Transverse colon (tissue), 4 donors: ENCODE results near the gene DIP2A.

Source experiments
- CTCF ChIP-seq, 5 experiments: fragments of 200-600 bp in 3 of 5; fragments of 450-650 bp in 2 of 5; sonication (generic) in 3 of 5; IDR thresholded peaks; 1 replicate in 2 of 5; 2 replicates in 3 of 5; pipeline ENCODE4 v1.5.1; 2016 to 2017; ENCODE audit warnings: antibody characterized with exemption in 5 of 5, inconsistent platforms in 3 of 5, mild to moderate bottlenecking in 2 of 5, moderate library complexity in 1 of 5
- POLR2A ChIP-seq: fragments of 450-650 bp; IDR thresholded peaks from one replicate; pipeline ENCODE4 v1.6.1; 2016; ENCODE audit warnings: antibody characterized with exemption, mild to moderate bottlenecking, moderate library complexity
- POLR2AphosphoS5 ChIP-seq, 3 donors: sonication (generic); formaldehyde crosslinking; IDR thresholded peaks; one replicate each; pipeline ENCODE4 v1.6.1; 2016; ENCODE audit warnings: antibody characterized with exemption in 3 of 3

DNA sequence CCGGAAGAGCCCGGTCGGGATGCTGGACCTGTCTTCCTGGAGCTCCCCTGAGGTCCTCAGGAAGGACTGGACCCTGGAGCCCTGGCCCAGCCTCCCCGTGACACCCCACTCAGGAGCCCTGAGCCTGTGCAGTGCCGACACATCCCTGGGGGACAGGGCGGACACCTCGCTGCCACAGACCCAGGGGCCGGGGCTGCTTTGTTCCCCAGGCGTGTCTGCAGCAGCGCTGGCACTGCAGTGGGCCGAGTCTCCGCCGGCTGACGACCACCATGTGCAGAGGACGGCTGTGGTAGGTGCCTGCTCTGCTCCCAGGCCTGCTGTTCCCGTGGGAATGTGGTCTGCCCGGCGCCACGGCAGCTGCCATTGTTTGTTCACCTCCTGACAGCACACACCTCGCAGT is 42.1 kb upstream of the DIP2A start:
- TF ChIP-seq CTCF (IDR thresholded peaks at IDR 0.05) (no peak), POLR2A (no peak), POLR2AphosphoS5 (IDR thresholded peaks at IDR 0.05) (no peak)
